GM10266 (cell line): Measurements from ENCODE around the gene ATPAF1.
"Not testable (repeated sequence)": the region's sequence is repeated elsewhere in the genome, so short reads cannot be mapped to it uniquely, and the experiment has no call there.

Source experiments
- DNase-seq: peaks from one replicate; pipeline ENCODE4 v3.0.0; 2012; ENCODE audit errors: extremely low spot score
- CTCF ChIP-seq: IDR thresholded peaks from 2 replicates; pipeline ENCODE4 v1.5.1; 2012; ENCODE audit warnings: mild to moderate bottlenecking, low read depth; ENCODE audit not compliant: control insufficient read depth, insufficient read depth; ENCODE audit errors: missing control alignments

ATPAF1 gene

GRCh38 chr1:46699666-46700065 lies 31.5 kb upstream of the ATPAF1 start:
- TF ChIP-seq CTCF: no peak

GRCh38 chr1:46697053-46697452 lies 28.9 kb upstream of the ATPAF1 start:
- no peak for TF ChIP-seq CTCF
- no peak for DNase-seq

More at GRCh38 chr1:46699666-46700065, 31.5 kb upstream of the ATPAF1 start:
- no peak for DNase-seq

GRCh38 chr1:46694676-46695075 lies 26.5 kb upstream of the ATPAF1 start:
- DNase-seq: not testable (repeated sequence)

- no peak for DNase-seq
- TF ChIP-seq CTCF: no peak
Observed at GRCh38 chr1:46692811-46693770, 24.9 kb upstream of the ATPAF1 start.

GRCh38 chr1:46691997-46692790 lies 24.0 kb upstream of the ATPAF1 start:
- DNase-seq: no peak
- no peak for TF ChIP-seq CTCF

GRCh38 chr1:46690931-46691421 lies 22.8 kb upstream of the ATPAF1 start:
- no peak for TF ChIP-seq CTCF
- DNase-seq: no peak

- DNase-seq: no peak
- no peak for TF ChIP-seq CTCF
Observed at GRCh38 chr1:46689897-46690296, 21.7 kb upstream of the ATPAF1 start.
